GM18868 (cell line): ENCODE measurements around the gene PPP2R3B.
"Not testable (repeated sequence)": the region's sequence is repeated elsewhere in the genome, so short reads cannot be mapped to it uniquely, and the experiment has no call there.

ENCODE experiments used
- ATAC-seq: cut with Tn5 transposase; IDR thresholded peaks from one replicate; pipeline ENCODE4 v1.9.1; 2021; ENCODE audit warnings: mild to moderate bottlenecking, moderate library complexity; ENCODE audit not compliant: unreplicated experiment

The PPP2R3B gene

DNA sequence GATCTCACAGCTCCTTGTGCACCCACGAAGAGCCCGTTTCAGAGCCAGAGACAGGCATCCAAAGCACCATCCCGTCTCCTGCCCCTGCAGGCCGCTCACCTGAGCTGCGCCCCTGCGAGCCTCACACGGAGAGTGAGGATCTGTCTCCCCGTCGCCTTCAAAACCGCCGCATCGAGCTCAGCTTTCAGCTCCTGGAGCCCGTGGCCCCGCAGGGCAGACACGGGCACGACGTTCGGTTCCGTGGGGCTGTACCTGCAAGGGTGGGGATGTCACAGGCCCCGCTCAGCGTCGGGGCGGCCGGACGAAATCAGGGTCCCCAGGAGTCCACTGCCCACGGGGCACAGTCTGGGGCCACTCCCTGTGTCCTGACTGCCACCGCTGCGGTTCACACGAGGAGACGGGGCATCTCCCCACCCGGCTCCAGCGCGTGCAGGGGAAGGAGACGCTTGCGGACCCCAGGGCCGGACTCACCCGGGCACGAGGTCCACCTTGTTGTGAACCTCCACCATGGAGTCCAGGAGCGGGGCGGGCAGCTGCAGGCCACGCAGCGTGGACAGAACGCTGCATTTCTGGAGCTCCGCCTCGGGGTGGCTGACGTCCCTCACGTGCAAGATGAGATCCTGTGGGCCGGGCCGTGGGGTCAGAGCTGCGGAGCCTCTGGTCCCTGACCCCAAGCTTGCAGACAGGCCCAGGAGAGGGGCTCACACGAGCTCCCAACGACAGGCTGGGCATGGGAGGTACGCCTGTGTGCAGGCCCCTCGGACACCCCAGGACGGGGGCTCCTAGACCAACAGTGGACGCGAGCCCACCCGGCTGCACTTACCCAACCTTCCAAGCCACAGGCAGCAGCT, 79.2 kb downstream of the PPP2R3B start:
- no peak for ATAC-seq

DNA sequence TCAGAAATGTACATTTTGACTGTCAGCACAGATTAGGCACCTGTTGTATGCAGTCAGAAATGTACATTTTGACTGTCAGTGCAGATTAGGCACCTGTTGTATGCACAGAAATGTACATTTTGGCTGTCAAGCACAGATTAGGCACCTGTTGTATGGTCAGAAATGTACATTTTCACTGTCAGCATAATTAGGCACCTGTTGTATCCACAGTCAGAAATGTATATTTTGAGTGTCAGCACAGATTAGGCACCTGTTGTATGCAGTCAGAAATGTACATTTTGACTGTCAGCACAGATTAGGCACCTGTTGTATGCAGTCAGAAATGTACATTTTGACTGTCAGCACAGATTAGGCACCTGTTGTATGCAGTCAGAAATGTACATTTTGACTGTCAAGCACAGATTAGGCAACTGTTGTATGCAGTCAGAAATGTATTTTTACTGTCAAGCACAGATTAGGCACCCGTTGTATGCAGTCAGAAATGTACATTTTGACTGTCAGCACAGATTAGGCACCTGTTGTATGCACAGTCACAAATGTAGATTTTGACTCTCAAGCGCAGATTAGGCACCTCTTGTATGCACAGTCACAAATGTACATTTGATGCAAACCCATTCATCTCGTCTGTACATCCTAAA, 80.0 kb downstream of the PPP2R3B start:
- ATAC-seq = not testable (repeated sequence)

DNA sequence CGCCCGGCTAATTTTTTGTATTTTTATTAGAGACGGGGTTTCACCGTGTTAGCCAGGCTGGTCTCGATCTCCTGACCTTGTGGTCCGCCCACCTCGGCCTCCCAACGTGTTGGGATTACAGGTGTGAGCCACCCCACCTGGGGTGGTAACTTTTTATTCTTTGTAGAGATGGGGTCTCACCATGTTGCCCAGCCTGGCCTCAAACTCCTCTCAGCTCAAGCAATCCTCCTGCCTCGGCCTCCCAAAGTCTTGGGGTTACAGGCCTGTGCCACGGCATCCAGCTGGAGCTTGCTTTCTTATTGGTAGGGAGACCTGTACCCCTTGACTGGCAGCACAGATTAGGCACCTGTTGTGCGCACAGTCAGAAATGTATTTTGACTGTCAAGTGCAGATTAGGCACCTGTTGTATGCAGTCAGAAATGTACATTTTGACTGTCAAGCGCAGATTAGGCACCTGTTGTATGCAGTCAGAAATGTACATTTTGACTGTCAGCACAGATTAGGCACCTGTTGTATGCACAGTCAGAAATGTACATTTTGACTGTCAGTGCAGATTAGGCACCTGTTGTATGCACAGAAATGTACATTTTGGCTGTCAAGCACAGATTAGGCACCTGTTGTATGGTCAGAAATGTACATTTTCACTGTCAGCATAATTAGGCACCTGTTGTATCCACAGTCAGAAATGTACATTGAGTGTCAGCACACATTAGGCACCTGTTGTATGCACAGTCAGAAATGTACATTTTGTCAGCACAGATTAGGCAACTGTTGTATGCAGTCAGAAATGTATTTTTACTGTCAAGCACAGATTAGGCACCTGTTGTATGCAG, 80.7 kb downstream of the PPP2R3B start:
- ATAC-seq = not testable (repeated sequence)

DNA sequence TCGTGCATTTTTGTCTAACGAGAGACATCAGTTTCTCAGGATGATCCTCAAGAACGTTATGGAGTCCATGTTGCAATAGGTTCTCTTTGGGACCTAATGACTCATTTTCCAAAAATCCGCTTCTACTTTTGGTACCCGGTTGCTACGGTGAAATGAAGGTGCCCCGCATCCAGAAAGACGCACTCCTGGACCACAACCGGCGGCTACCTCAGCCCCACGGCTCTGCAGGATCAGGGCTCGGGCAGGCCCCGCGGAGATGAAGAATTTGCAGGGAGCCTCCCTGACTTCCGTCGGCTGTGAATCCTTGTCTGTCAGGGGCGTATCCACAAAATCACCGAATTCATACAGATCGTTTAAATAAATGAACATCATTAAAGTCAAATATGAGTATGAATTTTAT, 83.7 kb downstream of the PPP2R3B start:
- ATAC-seq = no peak

DNA sequence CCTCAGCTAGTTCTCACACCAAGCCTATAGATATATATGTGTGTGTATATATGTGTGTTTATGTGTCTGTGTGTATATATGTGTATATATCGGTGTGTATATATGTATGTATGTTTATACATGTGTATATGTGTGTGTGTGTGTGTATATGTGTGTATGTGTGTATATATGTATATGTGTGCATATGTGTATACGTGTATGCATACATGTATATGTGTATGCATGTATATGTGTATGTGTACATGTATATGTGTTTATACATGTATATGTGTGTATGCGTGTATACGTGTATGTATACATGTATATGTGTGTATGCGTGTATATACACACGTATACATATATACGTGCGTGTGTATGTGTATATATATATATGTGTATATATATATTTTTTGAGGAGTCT, 86.4 kb downstream of the PPP2R3B start:
- ATAC-seq = no peak

DNA sequence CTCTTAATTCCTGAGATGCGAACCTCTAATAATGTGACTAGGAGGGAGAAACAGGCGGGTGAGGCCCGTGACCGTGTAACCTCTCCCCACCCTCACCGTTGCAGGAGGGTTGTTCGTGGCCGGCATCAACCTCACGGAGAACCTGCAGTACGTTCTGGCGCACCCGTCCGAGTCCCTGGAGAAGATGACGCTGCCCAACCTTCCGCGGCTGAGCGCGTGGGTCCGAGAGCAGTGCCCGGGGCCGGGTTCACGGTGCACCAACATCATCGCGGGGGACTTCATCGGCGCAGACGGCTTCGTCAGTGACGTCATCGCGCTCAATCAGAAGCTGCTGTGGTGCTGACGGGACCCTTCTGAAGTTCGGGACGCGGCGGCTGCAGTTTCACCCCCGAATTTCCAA, 87.7 kb downstream of the PPP2R3B start:
- ATAC-seq = no peak

DNA sequence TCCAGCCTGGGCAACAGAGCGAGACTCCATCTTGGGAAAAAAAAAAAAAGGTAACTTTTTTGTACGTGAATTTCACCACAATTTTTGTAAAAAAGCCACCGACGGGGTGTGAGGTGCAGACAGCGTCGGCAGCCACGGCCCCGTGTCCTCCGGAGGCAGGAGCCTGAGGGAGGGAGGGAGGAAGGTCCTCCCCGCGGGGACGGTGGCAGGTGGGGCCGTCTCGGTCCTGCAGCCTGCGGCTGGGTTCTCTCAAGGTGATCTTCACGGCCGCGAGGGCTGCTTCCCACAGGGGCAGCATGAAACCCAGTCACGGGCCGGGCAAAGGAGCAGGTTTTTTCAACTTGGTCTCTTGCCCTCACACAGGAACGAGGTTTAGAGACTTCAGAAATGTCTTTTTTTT, 91.6 kb downstream of the PPP2R3B start:
- no peak for ATAC-seq

DNA sequence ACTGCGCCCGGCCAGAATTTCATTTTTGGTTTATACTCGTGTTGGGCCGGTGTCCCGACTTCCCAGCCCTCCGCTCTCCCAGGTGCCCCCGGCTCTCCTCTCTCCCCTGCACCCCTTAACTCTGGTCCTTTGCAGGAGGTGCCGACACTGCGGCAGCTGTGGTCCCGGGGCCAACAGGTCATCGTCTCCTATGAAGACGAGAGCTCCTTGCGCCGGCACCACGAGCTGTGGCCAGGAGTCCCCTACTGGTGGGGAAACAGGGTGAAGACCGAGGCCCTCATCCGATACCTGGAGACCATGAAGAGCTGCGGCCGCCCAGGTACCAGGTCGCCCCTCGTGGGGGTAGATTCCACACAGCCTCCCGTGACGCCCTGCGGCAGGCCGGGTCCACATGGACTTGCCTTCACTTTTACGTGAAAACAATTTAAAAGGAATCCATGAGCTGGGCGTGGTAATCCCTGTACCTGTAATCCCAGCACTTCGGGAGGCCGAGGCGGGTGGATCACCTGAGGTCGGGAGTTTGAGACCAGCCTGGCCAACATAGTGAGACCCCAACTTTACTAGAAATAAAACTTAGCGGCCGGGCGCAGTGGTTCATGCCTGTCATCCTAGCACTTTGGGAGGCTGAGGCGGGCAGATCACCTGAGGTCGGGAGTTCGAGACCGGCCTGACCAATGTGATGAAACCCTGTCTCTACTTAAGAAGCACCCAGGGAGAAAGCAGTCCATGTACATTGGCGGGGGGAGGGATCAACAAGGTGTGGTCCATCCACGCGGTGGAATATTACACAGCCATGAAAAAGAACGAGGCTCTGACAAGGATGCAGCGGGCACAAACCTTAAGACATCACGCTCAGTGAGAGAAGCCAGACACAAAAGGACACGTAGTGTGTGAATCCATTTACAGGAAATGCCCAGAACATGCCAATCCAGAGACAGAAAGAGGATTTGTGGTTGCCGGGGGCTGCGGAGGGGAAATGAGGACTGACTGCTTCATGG, 93.5 kb downstream of the PPP2R3B start:
- no peak for ATAC-seq

DNA sequence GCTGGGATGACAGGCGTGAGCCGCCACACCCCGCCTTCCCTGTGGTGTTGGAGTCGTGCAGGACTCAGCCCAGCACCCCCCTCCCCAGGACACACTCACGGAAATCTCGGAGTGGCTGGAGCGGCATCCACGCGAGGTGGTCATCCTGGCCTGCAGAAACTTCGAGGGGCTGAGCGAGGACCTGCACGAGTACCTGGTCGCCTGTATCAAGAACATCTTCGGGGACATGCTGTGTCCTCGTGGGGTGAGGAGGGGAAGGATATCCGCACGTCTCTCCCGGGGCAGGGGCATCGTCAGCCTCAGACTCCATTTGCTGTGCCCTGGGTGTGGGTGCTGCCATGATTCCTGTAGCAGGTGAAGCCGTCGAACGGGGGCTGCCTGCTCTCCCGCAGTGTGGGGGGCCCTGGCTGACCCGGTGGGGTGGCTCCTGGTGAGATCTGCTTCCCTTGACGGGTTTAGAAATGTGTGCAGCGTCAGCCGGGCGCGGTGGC, 95.3 kb downstream of the PPP2R3B start:
- ATAC-seq = no peak

DNA sequence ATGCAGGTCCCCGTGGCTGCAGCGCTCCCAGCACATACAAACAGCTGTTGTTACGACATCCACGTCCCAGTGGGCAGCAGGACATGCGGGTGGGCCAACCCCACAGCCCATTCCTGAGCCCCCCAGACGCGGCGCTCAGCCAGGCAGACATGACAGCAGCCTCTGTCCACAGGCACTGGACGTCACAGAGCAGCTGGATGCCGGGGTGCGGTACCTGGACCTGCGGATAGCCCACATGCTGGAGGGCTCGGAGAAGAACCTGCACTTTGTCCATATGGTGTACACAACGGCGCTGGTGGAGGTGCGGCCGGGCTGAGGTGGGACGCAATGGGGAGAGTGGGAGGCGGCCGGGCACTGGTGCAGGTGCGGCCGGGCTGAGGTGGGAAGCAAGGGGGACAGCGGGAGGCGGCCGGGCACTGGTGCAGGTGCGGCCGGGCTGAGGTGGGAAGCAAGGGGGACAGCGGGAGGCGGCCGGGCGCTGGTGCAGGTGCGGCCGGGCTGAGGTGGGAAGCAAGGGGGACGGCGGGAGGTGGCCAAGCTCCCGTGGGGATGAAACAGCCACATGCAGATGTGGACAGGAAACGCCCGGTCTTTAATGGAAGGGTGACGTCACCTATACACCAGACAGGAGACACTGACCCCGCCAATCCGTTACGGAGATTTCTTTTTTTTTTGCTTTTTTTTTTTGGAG, 96.1 kb downstream of the PPP2R3B start:
- no peak for ATAC-seq

DNA sequence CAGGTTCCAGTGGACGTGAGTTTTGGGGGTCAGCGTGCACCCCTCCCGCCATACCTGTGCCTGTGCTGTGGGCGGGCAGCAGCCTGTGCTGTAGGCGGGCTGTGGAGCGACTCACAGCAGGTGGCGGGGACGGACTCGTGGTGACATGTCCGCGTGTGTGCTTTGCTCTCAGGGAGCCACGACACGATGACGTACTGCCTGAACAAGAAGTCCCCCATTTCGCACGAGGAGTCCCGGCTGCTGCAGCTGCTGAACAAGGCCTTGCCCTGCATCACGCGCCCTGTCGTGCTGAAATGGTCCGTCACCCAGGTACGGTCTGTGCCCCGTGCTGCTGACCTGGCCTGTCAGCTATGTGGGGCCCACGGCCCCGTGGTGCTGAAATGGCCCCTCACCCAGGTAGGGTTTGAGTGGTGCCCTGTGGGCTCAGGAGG, 98.1 kb downstream of the PPP2R3B start:
- no peak for ATAC-seq

DNA sequence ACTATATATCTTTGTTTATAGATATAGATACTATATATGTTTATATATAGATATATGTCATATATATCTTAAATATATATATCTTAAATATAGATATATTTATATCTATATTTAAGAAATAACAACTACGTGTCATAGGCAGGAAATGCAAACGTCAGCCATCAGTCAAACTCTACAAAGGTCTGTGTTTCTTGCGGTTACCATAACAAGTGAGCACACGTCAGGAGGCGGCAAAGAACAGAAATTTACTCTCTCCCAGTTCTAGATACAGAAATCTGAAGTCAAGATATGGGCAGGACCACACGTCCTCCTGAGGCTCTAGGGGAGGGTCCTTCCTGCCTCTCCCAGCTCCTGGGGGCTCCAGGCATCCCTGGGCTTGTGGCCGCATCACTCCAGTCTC, 99.0 kb downstream of the PPP2R3B start:
- no peak for ATAC-seq

DNA sequence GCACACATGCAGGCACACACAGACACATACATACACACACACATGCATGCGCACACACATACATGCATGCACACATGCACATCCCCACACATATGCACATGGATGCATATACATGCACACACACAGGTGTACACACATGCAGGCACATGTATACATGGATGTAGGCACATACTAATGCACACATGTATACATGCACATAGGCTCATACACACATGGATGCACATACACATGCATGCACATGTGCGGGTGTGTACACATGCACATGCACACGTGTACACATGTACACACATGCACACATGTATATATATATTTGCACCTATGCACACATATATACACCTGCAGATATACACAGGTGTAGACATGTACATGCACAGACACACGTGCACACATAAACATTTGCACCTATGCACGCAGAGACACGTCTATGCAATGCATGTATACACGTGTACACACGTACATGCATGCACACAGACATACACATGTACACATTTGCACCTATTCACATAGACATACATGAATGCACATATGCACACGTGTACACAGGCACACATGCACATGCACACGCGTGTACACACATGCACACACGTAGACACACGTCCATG, 101.5 kb downstream of the PPP2R3B start:
- ATAC-seq = no peak
